ENCODE data around the gene C5orf22. TPM values are rescaled to one million over a fixed set of nuclear protein-coding genes. Genes with fewer than 3 reads are reported as not detected.

C5orf22 gene
- polyA plus RNA-seq, 1 donor from 2014 or later, result 20.3 TPM

- H3F3A ChIP-seq (ENCODE audit: insufficient read depth, low read length, poor library complexity, severe bottlenecking), result no peaks in the 10 kb centered on the region
- H3K4me3 ChIP-seq (ENCODE audit: low read length), result no peak overlapping the region
- H3K79me2 ChIP-seq (replicated peaks; ENCODE audit: insufficient read depth, low read length), result no peaks in the 10 kb centered on the region
- no peaks in the 10 kb centered on the region for H3K27me3 ChIP-seq (ENCODE audit: insufficient read depth, low read depth, low read length)
- H3K27ac ChIP-seq (ENCODE audit: low read length), result no peak overlapping the region
- H3K9ac ChIP-seq (ENCODE audit: low read length), result no peak overlapping the region
- no peaks in the 10 kb centered on the region for H3K9me3 ChIP-seq (ENCODE audit: low read length)
- H3K4me2 ChIP-seq (ENCODE audit: low read length), result no peak overlapping the region
- no peaks in the 10 kb centered on the region for H3K36me3 ChIP-seq (ENCODE audit: insufficient read depth, low read length)
- H4K20me1 ChIP-seq (ENCODE audit: insufficient read depth), result no peaks in the 10 kb centered on the region
- H3K9me2 ChIP-seq (ENCODE audit: insufficient read depth, low read length), result no peaks in the 10 kb centered on the region
- TF ChIP-seq, protein P1, sequence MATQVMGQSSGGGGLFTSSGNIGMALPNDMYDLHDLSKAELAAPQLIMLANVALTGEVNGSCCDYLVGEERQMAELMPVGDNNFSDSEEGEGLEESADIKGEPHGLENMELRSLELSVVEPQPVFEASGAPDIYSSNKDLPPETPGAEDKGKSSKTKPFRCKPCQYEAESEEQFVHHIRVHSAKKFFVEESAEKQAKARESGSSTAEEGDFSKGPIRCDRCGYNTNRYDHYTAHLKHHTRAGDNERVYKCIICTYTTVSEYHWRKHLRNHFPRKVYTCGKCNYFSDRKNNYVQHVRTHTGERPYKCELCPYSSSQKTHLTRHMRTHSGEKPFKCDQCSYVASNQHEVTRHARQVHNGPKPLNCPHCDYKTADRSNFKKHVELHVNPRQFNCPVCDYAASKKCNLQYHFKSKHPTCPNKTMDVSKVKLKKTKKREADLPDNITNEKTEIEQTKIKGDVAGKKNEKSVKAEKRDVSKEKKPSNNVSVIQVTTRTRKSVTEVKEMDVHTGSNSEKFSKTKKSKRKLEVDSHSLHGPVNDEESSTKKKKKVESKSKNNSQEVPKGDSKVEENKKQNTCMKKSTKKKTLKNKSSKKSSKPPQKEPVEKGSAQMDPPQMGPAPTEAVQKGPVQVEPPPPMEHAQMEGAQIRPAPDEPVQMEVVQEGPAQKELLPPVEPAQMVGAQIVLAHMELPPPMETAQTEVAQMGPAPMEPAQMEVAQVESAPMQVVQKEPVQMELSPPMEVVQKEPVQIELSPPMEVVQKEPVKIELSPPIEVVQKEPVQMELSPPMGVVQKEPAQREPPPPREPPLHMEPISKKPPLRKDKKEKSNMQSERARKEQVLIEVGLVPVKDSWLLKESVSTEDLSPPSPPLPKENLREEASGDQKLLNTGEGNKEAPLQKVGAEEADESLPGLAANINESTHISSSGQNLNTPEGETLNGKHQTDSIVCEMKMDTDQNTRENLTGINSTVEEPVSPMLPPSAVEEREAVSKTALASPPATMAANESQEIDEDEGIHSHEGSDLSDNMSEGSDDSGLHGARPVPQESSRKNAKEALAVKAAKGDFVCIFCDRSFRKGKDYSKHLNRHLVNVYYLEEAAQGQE (IDR thresholded peaks at IDR 0.05; ENCODE audit: borderline replicate concordance), result no peak
- TF ChIP-seq RAD21 (conservative IDR thresholded peaks at IDR 0.05), result no peak
- no peak for TF ChIP-seq SMC3 (conservative IDR thresholded peaks at IDR 0.05; ENCODE audit: poor library complexity)
- no peak for TF ChIP-seq EZH2 (IDR thresholded peaks at IDR 0.05; ENCODE audit: borderline replicate concordance, insufficient read depth, low read length, poor library complexity, severe bottlenecking)
- no peak for TF ChIP-seq TAF1 (IDR thresholded peaks at IDR 0.05; ENCODE audit: low read depth)
- no peak for TF ChIP-seq POLR2AphosphoS5 (IDR thresholded peaks at IDR 0.05)
- no peak for TF ChIP-seq MXI1 (conservative IDR thresholded peaks at IDR 0.05; ENCODE audit: poor library complexity, severe bottlenecking)
- no peak for TF ChIP-seq CTCF (IDR thresholded peaks at IDR 0.05; ENCODE audit: poor library complexity, severe bottlenecking)
- TF ChIP-seq EP300 (conservative IDR thresholded peaks at IDR 0.05; ENCODE audit: poor library complexity, severe bottlenecking), result no peak
- H2AFZ ChIP-seq (ENCODE audit: low read depth, low read length), result no peak overlapping the region
Measured at GRCh38 chr5:31577438-31577837, 45.3 kb downstream of the C5orf22 start.

DNA sequence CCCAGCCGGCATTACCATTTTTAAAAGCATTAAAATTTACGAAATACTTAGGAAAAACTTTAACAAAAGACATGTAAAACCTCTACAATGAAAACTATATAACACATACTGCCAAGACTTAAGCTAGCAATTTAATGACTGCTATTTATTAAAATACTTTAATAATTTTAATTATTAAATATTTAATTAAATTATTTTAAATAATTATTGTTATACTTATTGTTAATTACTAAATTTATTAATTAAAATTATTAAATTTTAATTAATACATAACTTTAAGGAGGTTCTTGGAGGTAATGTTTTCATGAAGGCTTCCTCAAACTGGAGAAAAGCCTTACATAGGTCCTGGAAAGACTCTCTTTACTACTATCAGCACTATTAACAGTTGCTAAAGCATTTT, 47.5 kb downstream of the C5orf22 start:
- no peak overlapping the region for H3K27ac ChIP-seq (ENCODE audit: low read length)
- no peaks in the 10 kb centered on the region for H3K9me3 ChIP-seq (ENCODE audit: low read length)

More for the DNA sequence above, 47.5 kb downstream of the C5orf22 start:
- Histone ChIP-seq H3K79me2 (replicated peaks; ENCODE audit: insufficient read depth, low read length) (no peaks in the 10 kb centered on the region), H2AFZ (ENCODE audit: low read depth, low read length) (no peak overlapping the region), H3K9me2 (ENCODE audit: insufficient read depth, low read length) (no peaks in the 10 kb centered on the region), H3K4me2 (ENCODE audit: low read length) (no peak overlapping the region), H4K20me1 (ENCODE audit: insufficient read depth) (no peaks in the 10 kb centered on the region), H3K9ac (ENCODE audit: low read length) (no peak overlapping the region), H3F3A (ENCODE audit: insufficient read depth, low read length, poor library complexity, severe bottlenecking) (no peaks in the 10 kb centered on the region), H3K27me3 (ENCODE audit: insufficient read depth, low read depth, low read length) (no peaks in the 10 kb centered on the region), H3K4me3 (ENCODE audit: low read length) (no peak overlapping the region), H3K36me3 (ENCODE audit: insufficient read depth, low read length) (no peaks in the 10 kb centered on the region)
- TF ChIP-seq POLR2AphosphoS5 (IDR thresholded peaks at IDR 0.05), result no peak
- no peak for TF ChIP-seq EP300 (conservative IDR thresholded peaks at IDR 0.05; ENCODE audit: poor library complexity, severe bottlenecking)
- no peak for TF ChIP-seq SMC3 (conservative IDR thresholded peaks at IDR 0.05; ENCODE audit: poor library complexity)
- TF ChIP-seq, protein P1 (IDR thresholded peaks at IDR 0.05; ENCODE audit: borderline replicate concordance), result no peak
- no peak for TF ChIP-seq EZH2 (IDR thresholded peaks at IDR 0.05; ENCODE audit: borderline replicate concordance, insufficient read depth, low read length, poor library complexity, severe bottlenecking)
- TF ChIP-seq TAF1 (IDR thresholded peaks at IDR 0.05; ENCODE audit: low read depth), result no peak
- TF ChIP-seq MXI1 (conservative IDR thresholded peaks at IDR 0.05; ENCODE audit: poor library complexity, severe bottlenecking), result no peak
- no peak for TF ChIP-seq RAD21 (conservative IDR thresholded peaks at IDR 0.05)
- TF ChIP-seq CTCF (IDR thresholded peaks at IDR 0.05; ENCODE audit: poor library complexity, severe bottlenecking), result no peak

Measured in neural cell (in vitro differentiated cells).